Liver (tissue), 9 donors: ENCODE results near the gene SERPINA7. TPM values are rescaled to one million over a fixed set of nuclear protein-coding genes. Genes with fewer than 3 reads are reported as not detected.

Experiments used
- DNase-seq: peaks from one replicate; pipeline ENCODE4 v3.0.0-alpha.2; 2017; ENCODE audit warnings: low spot score
- H3K27ac ChIP-seq, 2 donors: one replicate each; pipeline ENCODE4 v1.7.0; 2013; ENCODE audit warnings: inconsistent platforms in 2 of 2, low read length in 2 of 2, control low read depth in 1 of 2, low read depth in 1 of 2, mild to moderate bottlenecking in 1 of 2
- H3K27me3 ChIP-seq, 4 donors: one replicate each; pipeline versions ENCODE4 v1.6.1 to v1.7.0; 2013; ENCODE audit warnings: low read length in 3 of 4, inconsistent platforms in 1 of 4, mild to moderate bottlenecking in 1 of 4, moderate library complexity in 1 of 4; ENCODE audit not compliant: control insufficient read depth in 4 of 4, insufficient read depth in 4 of 4
- H3K36me3 ChIP-seq, 4 donors: one replicate each; pipeline versions ENCODE4 v1.6.1 to v1.7.0; 2013; ENCODE audit warnings: low read length in 3 of 4, mild to moderate bottlenecking in 3 of 4, low read depth in 1 of 4, moderate library complexity in 1 of 4; ENCODE audit not compliant: control insufficient read depth in 4 of 4, insufficient read depth in 3 of 4
- H3K4me1 ChIP-seq, 4 donors: one replicate each; pipeline versions ENCODE4 v1.6.1 to v1.7.0; 2013; ENCODE audit warnings: low read length in 3 of 4, mild to moderate bottlenecking in 3 of 4, moderate library complexity in 1 of 4; ENCODE audit not compliant: control insufficient read depth in 4 of 4, insufficient read depth in 4 of 4
- H3K4me3 ChIP-seq, 3 donors: one replicate each; pipeline versions ENCODE4 v1.6.1 to v1.7.0; 2013; ENCODE audit warnings: low read length in 3 of 3, control low read depth in 1 of 3, low read depth in 1 of 3, mild to moderate bottlenecking in 1 of 3
- H3K9ac ChIP-seq, 2 donors: one replicate each; pipeline ENCODE4 v1.7.0; 2013; ENCODE audit warnings: low read length in 2 of 2, mild to moderate bottlenecking in 2 of 2, moderate library complexity in 2 of 2, control low read depth in 1 of 2, low read depth in 1 of 2
- H3K9me3 ChIP-seq, 4 donors: one replicate each; pipeline versions ENCODE4 v1.6.1 to v1.7.0; 2013; ENCODE audit warnings: low read length in 3 of 4; ENCODE audit not compliant: control insufficient read depth in 4 of 4
- ATF3 ChIP-seq: IDR thresholded peaks from 2 replicates; pipeline ENCODE4 v1.6.1; 2016; ENCODE audit warnings: antibody characterized with exemption
- EGR1 ChIP-seq, 2 donors: IDR thresholded peaks; 2 replicates each; pipeline ENCODE4 v1.6.1; 2016 to 2018; ENCODE audit warnings: antibody characterized with exemption in 2 of 2, low read depth in 2 of 2
- FOXA1 ChIP-seq: IDR thresholded peaks from 2 replicates; pipeline ENCODE4 v1.6.1; 2016; ENCODE audit warnings: antibody characterized with exemption
- FOXA2 ChIP-seq: IDR thresholded peaks from 2 replicates; pipeline ENCODE4 v1.6.1; 2016; ENCODE audit warnings: antibody characterized with exemption
- GABPA ChIP-seq, 2 donors: IDR thresholded peaks in 1 of 2; conservative IDR thresholded peaks in 1 of 2; 2 replicates each; pipeline ENCODE4 v1.6.1; 2016; ENCODE audit warnings: antibody characterized with exemption in 2 of 2, mild to moderate bottlenecking in 1 of 2, moderate library complexity in 1 of 2
- HNF4G ChIP-seq: IDR thresholded peaks from 2 replicates; pipeline ENCODE4 v1.6.1; 2016; ENCODE audit warnings: antibody characterized with exemption
- JUND ChIP-seq, 2 donors: IDR thresholded peaks; 2 replicates each; pipeline ENCODE4 v1.6.1; 2016; ENCODE audit warnings: antibody characterized with exemption in 2 of 2
- NR2F2 ChIP-seq: IDR thresholded peaks from 2 replicates; pipeline ENCODE4 v1.6.1; 2016; ENCODE audit warnings: antibody characterized with exemption
- RAD21 ChIP-seq, 2 donors: IDR thresholded peaks; 2 replicates each; pipeline ENCODE4 v1.6.1; 2016; ENCODE audit warnings: antibody characterized with exemption in 2 of 2, mild to moderate bottlenecking in 2 of 2
- RXRA ChIP-seq, 2 donors: IDR thresholded peaks; 2 replicates each; pipeline ENCODE4 v1.6.1; 2017 to 2018; ENCODE audit warnings: antibody characterized with exemption in 2 of 2, mild to moderate bottlenecking in 1 of 2
- SP1 ChIP-seq: IDR thresholded peaks from 2 replicates; pipeline ENCODE4 v1.6.1; 2018; ENCODE audit warnings: antibody characterized with exemption, mild to moderate bottlenecking
- TAF1 ChIP-seq: conservative IDR thresholded peaks from 2 replicates; pipeline ENCODE4 v1.6.1; 2016; ENCODE audit warnings: antibody characterized with exemption, mild to moderate bottlenecking
- YY1 ChIP-seq: IDR thresholded peaks from 2 replicates; pipeline ENCODE4 v1.6.1; 2016; ENCODE audit warnings: antibody characterized with exemption, mild to moderate bottlenecking
- WGBS: extraction: QIAGEN DNeasy Blood & Tissue Kit; methylation state at CpG from one replicate; pipeline ENCODE4 v1.1.7; 2013; 5-methylcytosine and 5-hydroxymethylcytosine counted together
- polyA plus RNA-seq, 2 donors: library from polyadenylated mRNA; stranded (reverse) in 1 of 2; unstranded in 1 of 2; fragments of 200-250 nt in 1 of 2; fragments of >200 nt in 1 of 2; fragmentation: Nextera tagmentation in 1 of 2; extraction: Ambion mirVana in 1 of 2; gene quantifications; one replicate each; pipeline versions ENCODE4 v1.2.1 to v1.2.3, GENCODE V29; 2013 to 2015
- total RNA-seq, 2 donors: library from RNA; depleted of rRNA; stranded (reverse); fragments of >200 nt; gene quantifications; one replicate each; pipeline ENCODE4 v1.2.3, GENCODE V29; 2014
- TF ChIP-seq, protein P1 (sequence below): IDR thresholded peaks from 2 replicates; pipeline ENCODE4 v1.6.1; 2016; ENCODE audit warnings: antibody characterized with exemption
- TF ChIP-seq, protein P2 (sequence below): IDR thresholded peaks from 2 replicates; pipeline ENCODE4 v1.6.1; 2016; ENCODE audit warnings: antibody characterized with exemption, mild to moderate bottlenecking
- TF ChIP-seq, protein P3 (sequence below): fragments of 150-350 bp; IDR thresholded peaks from 2 replicates; pipeline ENCODE4 v1.5.1; 2017; ENCODE audit warnings: improper control_type of control experiment, low read depth, low read length; ENCODE audit not compliant: missing input control
- TF ChIP-seq, protein P4 (sequence below): IDR thresholded peaks from 2 replicates; pipeline ENCODE4 v1.6.1; 2016; ENCODE audit warnings: antibody characterized with exemption
- donor health status: healthy.
- donor health status: healthy.
- donor health status: healthy.
- donor health status: healthy.
- donor health status: healthy.

The SERPINA7 gene
- total and polyA plus RNA-seq, 4 donors, result 158 to 325 (median 203) TPM

GRCh38 chrX:106042296-106042695 lies 3.8 kb upstream of the SERPINA7 start:
- H3K27ac ChIP-seq, result no peak overlapping the region
- no peaks in the 10 kb centered on the region for H3K9me3 ChIP-seq
- DNase-seq, result no peak
- no peak overlapping the region for H3K4me3 ChIP-seq
- no peaks in the 10 kb centered on the region for H3K27me3 ChIP-seq
- TF ChIP-seq ATF3 (no peak), RXRA (IDR thresholded peaks at IDR 0.05) (no peak), RAD21 (IDR thresholded peaks at IDR 0.05) (no peak), JUND (IDR thresholded peaks at IDR 0.05) (no peak), TAF1 (no peak), FOXA2 (no peak), GABPA (IDR thresholded peaks at IDR 0.05 in 1 of 2, conservative IDR thresholded peaks at IDR 0.05 in 1 of 2) (no peak), EGR1 (IDR thresholded peaks at IDR 0.05; ENCODE audit: low read depth in 2 of 2) (no peak), HNF4G (no peak), FOXA1 (no peak), NR2F2 (no peak), YY1 (no peak), SP1 (no peak)
- TF ChIP-seq, protein P1, sequence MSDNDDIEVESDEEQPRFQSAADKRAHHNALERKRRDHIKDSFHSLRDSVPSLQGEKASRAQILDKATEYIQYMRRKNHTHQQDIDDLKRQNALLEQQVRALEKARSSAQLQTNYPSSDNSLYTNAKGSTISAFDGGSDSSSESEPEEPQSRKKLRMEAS, result no peak
- TF ChIP-seq, protein P2, sequence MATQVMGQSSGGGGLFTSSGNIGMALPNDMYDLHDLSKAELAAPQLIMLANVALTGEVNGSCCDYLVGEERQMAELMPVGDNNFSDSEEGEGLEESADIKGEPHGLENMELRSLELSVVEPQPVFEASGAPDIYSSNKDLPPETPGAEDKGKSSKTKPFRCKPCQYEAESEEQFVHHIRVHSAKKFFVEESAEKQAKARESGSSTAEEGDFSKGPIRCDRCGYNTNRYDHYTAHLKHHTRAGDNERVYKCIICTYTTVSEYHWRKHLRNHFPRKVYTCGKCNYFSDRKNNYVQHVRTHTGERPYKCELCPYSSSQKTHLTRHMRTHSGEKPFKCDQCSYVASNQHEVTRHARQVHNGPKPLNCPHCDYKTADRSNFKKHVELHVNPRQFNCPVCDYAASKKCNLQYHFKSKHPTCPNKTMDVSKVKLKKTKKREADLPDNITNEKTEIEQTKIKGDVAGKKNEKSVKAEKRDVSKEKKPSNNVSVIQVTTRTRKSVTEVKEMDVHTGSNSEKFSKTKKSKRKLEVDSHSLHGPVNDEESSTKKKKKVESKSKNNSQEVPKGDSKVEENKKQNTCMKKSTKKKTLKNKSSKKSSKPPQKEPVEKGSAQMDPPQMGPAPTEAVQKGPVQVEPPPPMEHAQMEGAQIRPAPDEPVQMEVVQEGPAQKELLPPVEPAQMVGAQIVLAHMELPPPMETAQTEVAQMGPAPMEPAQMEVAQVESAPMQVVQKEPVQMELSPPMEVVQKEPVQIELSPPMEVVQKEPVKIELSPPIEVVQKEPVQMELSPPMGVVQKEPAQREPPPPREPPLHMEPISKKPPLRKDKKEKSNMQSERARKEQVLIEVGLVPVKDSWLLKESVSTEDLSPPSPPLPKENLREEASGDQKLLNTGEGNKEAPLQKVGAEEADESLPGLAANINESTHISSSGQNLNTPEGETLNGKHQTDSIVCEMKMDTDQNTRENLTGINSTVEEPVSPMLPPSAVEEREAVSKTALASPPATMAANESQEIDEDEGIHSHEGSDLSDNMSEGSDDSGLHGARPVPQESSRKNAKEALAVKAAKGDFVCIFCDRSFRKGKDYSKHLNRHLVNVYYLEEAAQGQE, result no peak
- TF ChIP-seq, protein P3, sequence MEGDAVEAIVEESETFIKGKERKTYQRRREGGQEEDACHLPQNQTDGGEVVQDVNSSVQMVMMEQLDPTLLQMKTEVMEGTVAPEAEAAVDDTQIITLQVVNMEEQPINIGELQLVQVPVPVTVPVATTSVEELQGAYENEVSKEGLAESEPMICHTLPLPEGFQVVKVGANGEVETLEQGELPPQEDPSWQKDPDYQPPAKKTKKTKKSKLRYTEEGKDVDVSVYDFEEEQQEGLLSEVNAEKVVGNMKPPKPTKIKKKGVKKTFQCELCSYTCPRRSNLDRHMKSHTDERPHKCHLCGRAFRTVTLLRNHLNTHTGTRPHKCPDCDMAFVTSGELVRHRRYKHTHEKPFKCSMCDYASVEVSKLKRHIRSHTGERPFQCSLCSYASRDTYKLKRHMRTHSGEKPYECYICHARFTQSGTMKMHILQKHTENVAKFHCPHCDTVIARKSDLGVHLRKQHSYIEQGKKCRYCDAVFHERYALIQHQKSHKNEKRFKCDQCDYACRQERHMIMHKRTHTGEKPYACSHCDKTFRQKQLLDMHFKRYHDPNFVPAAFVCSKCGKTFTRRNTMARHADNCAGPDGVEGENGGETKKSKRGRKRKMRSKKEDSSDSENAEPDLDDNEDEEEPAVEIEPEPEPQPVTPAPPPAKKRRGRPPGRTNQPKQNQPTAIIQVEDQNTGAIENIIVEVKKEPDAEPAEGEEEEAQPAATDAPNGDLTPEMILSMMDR, result no peak
- no peaks in the 10 kb centered on the region for H3K36me3 ChIP-seq
- peaks cover 3 to 15% (median 11%) of the 10 kb centered on the region in 4 donors for H3K4me1 ChIP-seq
- H3K9ac ChIP-seq, result no peak overlapping the region
- 73% methylated on average over 2 of the region's 2 CpGs for WGBS

DNA sequence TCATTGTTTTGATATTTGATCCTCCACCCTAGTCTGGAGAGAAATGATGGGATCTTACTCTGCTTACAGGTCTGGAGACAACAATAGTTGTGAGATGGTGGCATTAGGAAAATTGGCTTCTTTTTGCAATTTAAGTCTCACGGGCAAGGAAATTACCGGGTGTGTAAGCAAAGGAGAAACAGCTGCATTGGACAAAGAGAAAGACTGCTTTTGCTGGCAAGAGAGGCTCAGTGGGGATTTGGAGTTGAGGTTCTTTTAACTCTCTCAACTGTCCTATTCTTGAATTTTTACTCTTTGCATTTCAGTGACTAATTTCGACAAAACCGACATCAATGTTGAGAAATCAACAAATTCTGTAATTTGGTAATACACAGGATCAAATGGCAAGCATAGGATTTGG lies 2.3 kb upstream of the SERPINA7 start:
- Histone ChIP-seq H3K27ac (no peak overlapping the region), H3K4me3 (no peak overlapping the region), H3K4me1 (peaks cover 3 to 21% (median 11%) of the 10 kb centered on the region in 4 donors), H3K9me3 (no peaks in the 10 kb centered on the region), H3K9ac (no peak overlapping the region), H3K36me3 (no peaks in the 10 kb centered on the region), H3K27me3 (no peaks in the 10 kb centered on the region)
- DNase-seq, result no peak
- TF ChIP-seq FOXA2, result no peak
- TF ChIP-seq, protein P2, result no peak
- TF ChIP-seq, protein P4, sequence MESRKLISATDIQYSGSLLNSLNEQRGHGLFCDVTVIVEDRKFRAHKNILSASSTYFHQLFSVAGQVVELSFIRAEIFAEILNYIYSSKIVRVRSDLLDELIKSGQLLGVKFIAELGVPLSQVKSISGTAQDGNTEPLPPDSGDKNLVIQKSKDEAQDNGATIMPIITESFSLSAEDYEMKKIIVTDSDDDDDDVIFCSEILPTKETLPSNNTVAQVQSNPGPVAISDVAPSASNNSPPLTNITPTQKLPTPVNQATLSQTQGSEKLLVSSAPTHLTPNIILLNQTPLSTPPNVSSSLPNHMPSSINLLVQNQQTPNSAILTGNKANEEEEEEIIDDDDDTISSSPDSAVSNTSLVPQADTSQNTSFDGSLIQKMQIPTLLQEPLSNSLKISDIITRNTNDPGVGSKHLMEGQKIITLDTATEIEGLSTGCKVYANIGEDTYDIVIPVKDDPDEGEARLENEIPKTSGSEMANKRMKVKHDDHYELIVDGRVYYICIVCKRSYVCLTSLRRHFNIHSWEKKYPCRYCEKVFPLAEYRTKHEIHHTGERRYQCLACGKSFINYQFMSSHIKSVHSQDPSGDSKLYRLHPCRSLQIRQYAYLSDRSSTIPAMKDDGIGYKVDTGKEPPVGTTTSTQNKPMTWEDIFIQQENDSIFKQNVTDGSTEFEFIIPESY, result no peak
- no peak for TF ChIP-seq FOXA1
- no peak for TF ChIP-seq RXRA (IDR thresholded peaks at IDR 0.05)
- no peak for TF ChIP-seq RAD21 (IDR thresholded peaks at IDR 0.05)
- TF ChIP-seq SP1, result no peak
- TF ChIP-seq, protein P3, result no peak
- 69% methylated on average over 4 of the region's 4 CpGs for WGBS
